ENCODE results near the gene MPHOSPH8. TPM values are rescaled to one million over a fixed set of nuclear protein-coding genes. Genes with fewer than 3 reads are reported as not detected.

Gene MPHOSPH8
- total RNA-seq, 1 experiment from 2014 or later, result 18.5 TPM

GRCh38 chr13:19591864-19592263 is 41.6 kb upstream of the MPHOSPH8 start:
- peaks cover 74% of the 10 kb centered on the region for H3K9me3 Mint-ChIP-seq
- H3K4me1 Mint-ChIP-seq, result no peaks in the 10 kb centered on the region
- CTCF ChIA-PET, result no interaction called here

More at GRCh38 chr13:19591864-19592263, 41.6 kb upstream of the MPHOSPH8 start:
- H3K36me3 Mint-ChIP-seq, result peaks cover 30% of the 10 kb centered on the region
- H3K27ac Mint-ChIP-seq, result no peak overlapping the region
- no peak for ATAC-seq
- TF ChIP-seq ZNF423 (CRISPR knock-in tag; IDR thresholded peaks at IDR 0.05) (no peak), ZBTB43 (CRISPR knock-in tag; IDR thresholded peaks at IDR 0.05) (no peak), PRDM15 (CRISPR knock-in tag; IDR thresholded peaks at IDR 0.05) (no peak), PRRX2 (CRISPR knock-in tag; IDR thresholded peaks at IDR 0.05) (no peak), MYBL2 (CRISPR knock-in tag; IDR thresholded peaks at IDR 0.05) (no peak), MXD4 (CRISPR knock-in tag; IDR thresholded peaks at IDR 0.05; ENCODE audit: borderline replicate concordance) (no peak), ESRRA (CRISPR knock-in tag; IDR thresholded peaks at IDR 0.05; ENCODE audit: borderline replicate concordance) (no peak), ATF6 (CRISPR knock-in tag; IDR thresholded peaks at IDR 0.05) (no peak), CTCF (IDR thresholded peaks at IDR 0.05) (no peak), ZNF121 (CRISPR knock-in tag; IDR thresholded peaks at IDR 0.05) (no peak)
- H3K4me3 Mint-ChIP-seq, result no peak overlapping the region
- no peak for DNase-seq (ENCODE audit: low spot score)
- POLR2A ChIA-PET, result no interaction called here
- peaks cover 10% of the 10 kb centered on the region for H3K27me3 Mint-ChIP-seq (ENCODE audit: low read depth)
